WTC11 (cell line): ENCODE measurements around the gene MACF1. TPM values are rescaled to one million over a fixed set of nuclear protein-coding genes. Genes with fewer than 3 reads are reported as not detected.

Experiments
- ATAC-seq: fragments of 200-7000 bp; cut with Tn5 transposase; 2 replicates; pipeline ENCODE4 v1.10.0; 2021; ENCODE audit warnings: mild to moderate bottlenecking, moderate library complexity
- CTCF ChIA-PET: fragments of 300-600 bp; sonication (Branson Sonifier 250); formaldehyde crosslinking; loops from one replicate; lab custom pipeline; 2021; ENCODE audit warnings: antibody characterized with exemption; lab: Charles Lee
- POLR2A ChIA-PET: fragments of 350-600 bp; sonication (Branson Sonifier 250); formaldehyde crosslinking; loops from one replicate; lab custom pipeline; 2021; ENCODE audit warnings: antibody characterized with exemption; lab: Charles Lee
- DNase-seq: peaks from one replicate; pipeline ENCODE4 v3.0.0; 2021; ENCODE audit warnings: low spot score
- H3K27ac Mint-ChIP-seq: 2 replicates; pipeline ENCODE4 v1.8.0; 2021; ENCODE audit warnings: mixed read lengths
- H3K27me3 Mint-ChIP-seq: 2 replicates; pipeline ENCODE4 v1.8.0; 2021; ENCODE audit warnings: low read depth, mild to moderate bottlenecking, moderate library complexity, mixed read lengths
- H3K36me3 Mint-ChIP-seq: 2 replicates; pipeline ENCODE4 v1.8.0; 2021; ENCODE audit warnings: mixed read lengths
- H3K4me1 Mint-ChIP-seq: 2 replicates; pipeline ENCODE4 v1.8.0; 2022; ENCODE audit warnings: mixed read lengths
- H3K4me3 Mint-ChIP-seq: 2 replicates; pipeline ENCODE4 v1.8.0; 2021; ENCODE audit warnings: mild to moderate bottlenecking, moderate library complexity, mixed read lengths
- H3K9me3 Mint-ChIP-seq: 2 replicates; pipeline ENCODE4 v1.8.0; 2021; ENCODE audit warnings: mixed read lengths
- ATF2 ChIP-seq: sonication (generic); formaldehyde crosslinking; IDR thresholded peaks from 2 replicates; pipeline ENCODE4 v1.8.1; 2022; ENCODE audit warnings: low read depth, missing genetic modification reagents, borderline replicate concordance
- ATF3 ChIP-seq: sonication (generic); formaldehyde crosslinking; conservative IDR thresholded peaks from 2 replicates; pipeline ENCODE4 v1.8.1; 2022; ENCODE audit warnings: mild to moderate bottlenecking, missing genetic modification reagents
- CBFB ChIP-seq: sonication (generic); formaldehyde crosslinking; IDR thresholded peaks from 2 replicates; pipeline ENCODE4 v1.8.1; 2022; ENCODE audit warnings: mild to moderate bottlenecking, low read depth, missing genetic modification reagents
- E2F4 ChIP-seq: sonication (generic); formaldehyde crosslinking; IDR thresholded peaks from 2 replicates; pipeline ENCODE4 v1.8.1; 2022; ENCODE audit warnings: low read depth, mild to moderate bottlenecking, moderate library complexity, missing genetic modification reagents, borderline replicate concordance
- E2F5 ChIP-seq: sonication (generic); formaldehyde crosslinking; IDR thresholded peaks from 2 replicates; pipeline ENCODE4 v1.8.1; 2022; ENCODE audit warnings: mild to moderate bottlenecking, moderate library complexity, missing genetic modification reagents
- EMX1 ChIP-seq: fragments of 250-450 bp; sonication (Bioruptor Pico); IDR thresholded peaks from 2 replicates; pipeline ENCODE4 v1.8.0; 2021; ENCODE audit warnings: mild to moderate bottlenecking
- ETV6 ChIP-seq: sonication (generic); formaldehyde crosslinking; IDR thresholded peaks from 2 replicates; pipeline ENCODE4 v1.8.1; 2022; ENCODE audit warnings: mild to moderate bottlenecking, missing genetic modification reagents
- GRHL2 ChIP-seq: fragments of 250-450 bp; sonication (Bioruptor Pico); IDR thresholded peaks from 2 replicates; pipeline ENCODE4 v1.8.0; 2022; ENCODE audit warnings: mild to moderate bottlenecking, moderate library complexity; ENCODE audit not compliant: insufficient replicate concordance, severe bottlenecking
- GTF2I ChIP-seq: fragments of 250-450 bp; sonication (Bioruptor Pico); conservative IDR thresholded peaks from 2 replicates; pipeline ENCODE4 v1.4.0; 2021; ENCODE audit warnings: mild to moderate bottlenecking
- MXD4 ChIP-seq: fragments of 250-450 bp; sonication (Bioruptor Pico); IDR thresholded peaks from 2 replicates; pipeline ENCODE4 v1.8.0; 2021; ENCODE audit warnings: mild to moderate bottlenecking, moderate library complexity, borderline replicate concordance
- NR2C2 ChIP-seq: sonication (generic); formaldehyde crosslinking; IDR thresholded peaks from 2 replicates; pipeline ENCODE4 v1.8.0; 2022; ENCODE audit warnings: mild to moderate bottlenecking, missing genetic modification reagents
- OVOL2 ChIP-seq: fragments of 250-450 bp; sonication (Bioruptor Pico); IDR thresholded peaks from 2 replicates; pipeline ENCODE4 v1.9.0; 2021; ENCODE audit warnings: mild to moderate bottlenecking, borderline replicate concordance
- SMAD4 ChIP-seq: sonication (generic); formaldehyde crosslinking; IDR thresholded peaks from 2 replicates; pipeline ENCODE4 v1.8.0; 2022; ENCODE audit warnings: mild to moderate bottlenecking, missing genetic modification reagents
- SOX15 ChIP-seq: fragments of 250-450 bp; sonication (Bioruptor Pico); IDR thresholded peaks from 2 replicates; pipeline ENCODE4 v1.9.0; 2021; ENCODE audit warnings: mild to moderate bottlenecking
- ZNF138 ChIP-seq: sonication (generic); formaldehyde crosslinking; conservative IDR thresholded peaks from 2 replicates; pipeline ENCODE4 v1.8.1; 2022; ENCODE audit warnings: mild to moderate bottlenecking, moderate library complexity, missing genetic modification reagents
- ZNF232 ChIP-seq: sonication (generic); formaldehyde crosslinking; IDR thresholded peaks from 2 replicates; pipeline ENCODE4 v1.8.0; 2022; ENCODE audit warnings: mild to moderate bottlenecking, missing genetic modification reagents
- ZNF281 ChIP-seq: sonication (generic); formaldehyde crosslinking; IDR thresholded peaks from 2 replicates; pipeline ENCODE4 v1.8.0; 2023; ENCODE audit warnings: mild to moderate bottlenecking, missing genetic modification reagents
- total RNA-seq: library from RNA; stranded (reverse); gene quantifications from 3 replicates; pipeline ENCODE4 v1.2.3, GENCODE V29; 2021

MACF1 gene
- total RNA-seq, 1 experiment from 2014 or later = 327 TPM

- no peaks in the 10 kb centered on the region for H3K9me3 Mint-ChIP-seq
- TF ChIP-seq ATF2 (CRISPR knock-in tag) (no peak), GTF2I (CRISPR knock-in tag) (no peak), CBFB (CRISPR knock-in tag) (no peak), NR2C2 (no peak), E2F5 (no peak), MXD4 (CRISPR knock-in tag) (no peak), ZNF281 (CRISPR knock-in tag) (no peak)
- H3K4me1 Mint-ChIP-seq = peaks cover 6% of the 10 kb centered on the region; the same call in 1 of the 2 replicates
- ChIA-PET CTCF (interaction anchor here (1.0 to 1.3 kb wide), 2 partner anchors 10 to 171 kb away, joined by 3 to 7 read pairs; no protein-coding TSS in a partner anchor), POLR2A (interaction anchor here (0.6 kb wide), 1 partner anchor 258 kb away, joined by 3 read pairs; no protein-coding TSS in a partner anchor)
- H3K36me3 Mint-ChIP-seq = peaks cover 66% of the 10 kb centered on the region
- ATAC-seq = no peak
- no peaks in the 10 kb centered on the region for H3K27me3 Mint-ChIP-seq
- H3K4me3 Mint-ChIP-seq = no peak overlapping the region
- DNase-seq = no peak
- H3K27ac Mint-ChIP-seq = peak overlapping the region; percentile 82; the same call in 1 of the 2 replicates
Observed at GRCh38 chr1:39368045-39368444, 163.6 kb downstream of the MACF1 start.

GRCh38 chr1:39369565-39369964 is 165.1 kb downstream of the MACF1 start:
- H3K36me3 Mint-ChIP-seq = peaks cover 66% of the 10 kb centered on the region
- H3K27ac Mint-ChIP-seq = peak overlapping the region; percentile 69
- H3K27me3 Mint-ChIP-seq = no peaks in the 10 kb centered on the region
- POLR2A ChIA-PET = no interaction called here
- CTCF ChIA-PET = interaction anchor here (1.3 kb wide), 1 partner anchor 8 kb away, joined by 6 read pairs; no protein-coding TSS in a partner anchor
- no peak for ATAC-seq
- TF ChIP-seq GRHL2 (CRISPR knock-in tag) (no peak), OVOL2 (CRISPR knock-in tag) (no peak), ATF3 (no peak), ETV6 (CRISPR knock-in tag) (no peak), ZNF232 (CRISPR knock-in tag) (no peak), EMX1 (CRISPR knock-in tag) (no peak), E2F4 (CRISPR knock-in tag) (no peak), ZNF138 (CRISPR knock-in tag) (no peak), SOX15 (CRISPR knock-in tag) (no peak), SMAD4 (CRISPR knock-in tag) (no peak)
- TF ChIP-seq, all 79 proteins: peak for 0
- H3K4me1 Mint-ChIP-seq = peaks cover 6% of the 10 kb centered on the region; the same call in 1 of the 2 replicates
- H3K4me3 Mint-ChIP-seq = no peak overlapping the region
- no peak for DNase-seq
- no peaks in the 10 kb centered on the region for H3K9me3 Mint-ChIP-seq
